HG03064 (cell line): ENCODE data around the gene ADGRG3.

Source experiments
- ATAC-seq: cut with Tn5 transposase; IDR thresholded peaks from one replicate; pipeline ENCODE4 v1.9.1; 2021; ENCODE audit warnings: low read depth; ENCODE audit not compliant: unreplicated experiment

ADGRG3 gene

GRCh38 chr16:57694231-57694724 is 26.2 kb downstream of the ADGRG3 start:
- ATAC-seq, result no peak

DNA sequence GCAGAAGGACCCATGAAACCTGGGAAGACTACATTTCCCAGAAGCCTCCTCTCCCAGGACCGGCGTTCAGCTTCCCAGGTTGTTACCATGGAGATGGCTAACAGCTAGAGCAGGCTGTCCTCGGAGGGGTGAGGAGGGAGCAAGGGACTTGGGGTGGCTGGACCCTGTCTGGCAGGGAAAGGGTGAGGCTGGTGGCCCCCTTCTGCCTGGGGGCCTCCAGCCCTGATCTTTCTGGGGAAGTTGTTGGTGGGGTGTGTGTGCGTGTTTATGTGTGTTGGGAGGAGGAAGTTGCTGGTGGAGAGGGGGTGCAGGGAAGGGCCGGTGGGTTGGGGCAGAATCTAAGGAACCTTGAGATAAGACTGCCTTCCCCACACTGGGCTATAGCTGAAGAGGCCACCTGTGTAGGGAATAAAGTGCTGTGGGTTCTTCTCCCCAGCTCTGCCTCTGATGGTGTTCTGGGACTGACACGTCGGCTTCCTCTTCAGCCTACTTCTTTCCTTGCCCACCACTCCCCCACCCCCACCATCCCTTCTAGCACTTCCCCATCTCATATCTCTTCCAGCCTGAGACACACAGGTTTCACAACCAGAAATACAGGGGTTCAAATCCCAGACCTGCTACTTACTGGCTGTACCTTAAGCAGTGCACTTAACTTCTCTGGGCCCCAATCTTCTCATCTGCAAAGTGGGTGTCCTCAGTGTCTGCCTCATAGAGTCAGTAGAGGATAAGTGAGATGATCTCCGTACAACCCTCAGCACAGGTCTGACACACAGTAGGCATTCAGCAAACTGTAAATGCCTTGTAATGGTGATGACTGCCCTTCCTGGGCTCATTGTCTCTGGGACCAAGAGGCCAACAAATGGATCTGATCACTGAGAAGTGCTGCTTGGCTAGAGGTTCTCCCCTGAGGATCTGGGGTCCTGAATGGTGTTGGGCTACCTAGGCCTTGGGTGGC is 26.9 kb downstream of the ADGRG3 start, which contains the start of gene DRC7:
DRC7 (plus strand) TSS at position 82 of the 955 bp plus-strand sequence. CDS start 3,144 bp downstream, outside the sequence.
- no peak for ATAC-seq

GRCh38 chr16:57695680-57696069 is 27.6 kb downstream of the ADGRG3 start:
- no peak for ATAC-seq

GRCh38 chr16:57696240-57696639 is 28.1 kb downstream of the ADGRG3 start:
- ATAC-seq, result no peak

DNA sequence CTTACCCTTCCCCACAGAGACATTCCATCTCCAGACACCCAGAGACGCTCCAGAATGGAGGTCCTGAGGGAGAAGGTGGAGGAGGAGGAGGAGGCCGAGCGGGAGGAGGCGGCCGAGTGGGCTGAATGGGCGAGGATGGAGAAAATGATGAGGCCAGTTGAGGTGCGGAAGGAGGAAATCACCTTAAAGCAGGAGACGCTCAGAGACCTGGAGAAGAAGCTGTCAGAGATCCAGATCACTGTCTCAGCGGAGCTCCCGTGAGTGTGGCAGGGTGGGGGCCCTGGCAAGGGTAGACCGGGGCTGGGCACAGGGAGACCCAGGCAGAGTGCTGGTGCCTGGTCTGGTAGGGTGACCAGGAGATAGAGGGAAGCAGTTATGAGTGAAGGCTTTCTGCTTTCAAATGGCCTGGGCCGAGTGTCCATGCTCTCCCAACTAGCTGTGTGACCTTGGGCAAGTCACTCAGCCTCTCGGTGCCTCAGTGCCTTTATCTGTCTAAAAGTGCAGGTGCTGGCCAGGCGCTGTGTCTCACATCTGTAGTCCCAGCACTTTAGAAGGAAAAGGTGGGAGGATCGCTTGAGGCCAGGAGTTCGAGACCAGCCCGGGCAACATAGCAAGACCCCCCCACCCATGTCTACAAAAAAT is 29.9 kb downstream of the ADGRG3 start:
- no peak for ATAC-seq

DNA sequence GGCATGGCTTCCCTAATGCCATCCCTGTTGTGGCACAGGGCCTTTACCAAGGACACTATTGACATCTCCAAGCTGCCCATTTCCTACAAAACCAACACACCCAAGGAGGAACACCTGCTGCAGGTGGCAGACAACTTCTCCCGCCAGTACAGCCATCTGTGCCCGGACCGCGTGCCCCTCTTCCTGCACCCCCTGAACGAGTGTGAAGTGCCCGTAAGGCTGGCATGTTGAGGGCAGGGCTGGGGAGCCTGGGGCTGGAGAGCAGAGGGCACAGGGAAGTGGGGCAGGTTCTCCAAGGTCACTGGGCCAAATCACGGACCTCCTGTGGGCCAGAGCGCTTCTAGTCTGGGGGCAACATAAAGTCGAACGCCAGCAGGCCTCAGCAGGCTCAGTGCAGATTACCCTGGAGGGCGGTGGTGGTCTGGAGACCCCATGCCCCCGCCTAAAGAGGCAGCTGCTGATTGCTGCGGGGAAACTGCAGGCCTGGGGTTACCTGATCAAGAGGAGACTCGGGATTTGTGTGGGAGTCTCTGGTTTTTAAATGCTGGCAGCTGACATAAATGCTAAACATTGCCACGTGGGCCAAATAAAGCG is 30.8 kb downstream of the ADGRG3 start:
- no peak for ATAC-seq

DNA sequence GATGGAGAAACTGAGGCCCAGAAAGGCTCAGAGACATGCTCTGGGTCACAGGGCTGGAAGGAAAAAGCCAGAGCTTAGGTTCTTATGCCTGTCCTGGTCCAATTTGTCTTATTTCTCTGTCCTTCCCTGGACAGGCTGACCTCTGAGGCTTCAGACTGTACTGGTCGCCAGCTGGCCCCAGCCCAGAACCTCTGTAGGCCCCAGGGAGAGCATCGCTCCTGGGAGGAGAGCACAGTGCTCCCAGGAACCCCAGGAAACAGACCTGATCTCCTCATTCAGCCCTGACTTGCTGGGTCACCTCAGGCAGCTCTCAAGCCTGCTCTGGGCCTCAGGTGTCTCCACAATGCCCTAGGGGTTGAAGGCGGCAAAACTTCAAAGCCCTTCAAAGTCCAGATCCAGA is 31.4 kb downstream of the ADGRG3 start:
- no peak for ATAC-seq

DNA sequence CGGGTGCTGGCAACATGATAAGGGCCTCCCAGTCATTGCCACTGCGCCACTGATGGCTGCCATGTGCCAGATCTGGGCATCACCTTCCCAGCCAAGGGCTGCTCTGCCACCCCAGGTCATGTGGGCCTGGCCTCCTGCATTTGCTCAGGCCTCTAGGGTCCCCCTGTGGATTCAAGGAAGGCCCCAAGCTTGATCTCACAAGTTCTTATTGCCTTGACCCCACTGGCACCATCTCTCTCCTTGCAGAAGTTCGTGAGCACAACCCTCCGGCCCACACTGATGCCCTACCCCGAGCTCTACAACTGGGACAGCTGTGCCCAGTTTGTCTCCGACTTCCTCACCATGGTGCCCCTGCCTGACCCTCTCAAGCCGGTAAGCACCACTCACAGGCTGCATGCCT is 31.8 kb downstream of the ADGRG3 start:
- no peak for ATAC-seq

DNA sequence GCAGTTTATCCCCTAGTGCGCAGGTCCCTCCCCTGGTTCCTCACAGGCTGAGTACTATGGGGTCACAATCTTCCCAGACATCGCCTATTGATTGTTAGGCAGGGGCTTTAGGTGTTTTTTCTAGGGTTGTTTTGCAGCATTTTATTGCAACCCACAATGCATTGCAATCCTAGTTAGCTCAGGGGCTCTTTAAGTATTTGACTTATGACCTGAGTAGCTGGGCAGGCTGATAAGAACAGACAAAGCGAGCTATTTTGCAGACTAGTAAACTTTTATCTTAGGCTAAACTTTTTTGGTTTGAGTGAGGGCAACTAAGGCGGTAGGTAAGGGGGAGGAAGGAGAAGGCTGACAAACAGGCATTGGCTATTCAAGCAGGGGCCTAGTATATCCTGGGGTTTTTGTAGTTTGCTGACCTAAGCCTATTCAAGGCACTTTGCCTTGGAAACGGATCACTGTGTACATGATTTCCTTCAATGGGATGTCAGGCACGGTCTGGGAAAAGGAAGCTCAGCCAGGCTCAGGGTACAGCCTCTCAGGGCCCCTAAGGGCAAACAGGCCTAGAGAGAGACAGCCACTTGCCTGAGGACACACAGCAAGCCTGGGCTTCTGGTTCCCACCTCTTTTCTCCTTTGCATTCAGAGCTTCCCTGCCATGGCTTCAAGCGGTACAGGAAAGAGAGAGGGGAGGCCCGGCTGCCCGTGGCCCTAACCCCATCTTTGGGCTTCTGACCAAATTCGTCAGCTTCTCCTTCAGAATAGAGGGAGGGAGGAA is 32.9 kb downstream of the ADGRG3 start:
- no peak for ATAC-seq

- ATAC-seq, result no peak
Observed at GRCh38 chr16:57701759-57702371, 33.8 kb downstream of the ADGRG3 start.

DNA sequence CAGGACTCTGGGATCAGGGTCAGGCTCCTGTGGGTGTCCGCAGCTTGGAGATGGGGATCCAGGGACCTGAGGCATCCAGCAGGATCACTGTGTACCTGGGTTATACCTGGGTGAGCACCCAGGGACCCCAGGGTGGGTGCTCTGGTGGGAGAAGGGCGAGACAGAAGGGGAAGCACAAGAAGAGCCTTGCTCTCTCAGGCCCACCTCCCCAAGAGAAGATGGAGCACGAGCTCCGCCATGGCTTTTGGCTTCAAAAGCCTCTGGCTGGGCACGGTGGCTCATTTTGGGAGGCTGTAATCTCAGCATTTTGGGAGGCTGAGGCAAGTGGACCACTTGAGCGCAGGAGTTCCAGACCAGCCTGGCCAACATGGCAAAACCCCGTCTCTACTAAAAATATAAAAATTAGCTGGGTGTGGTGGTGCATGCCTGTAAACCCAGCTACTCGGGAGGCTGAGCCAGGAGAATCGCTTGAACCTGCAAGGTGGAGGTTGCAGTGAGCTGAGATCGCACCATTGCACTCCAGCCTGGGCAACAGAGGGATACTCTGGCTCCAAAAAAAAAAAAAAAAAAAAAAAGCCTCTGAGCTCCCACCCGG is 35.4 kb downstream of the ADGRG3 start:
- ATAC-seq, result no peak

- ATAC-seq, result no peak
Observed at GRCh38 chr16:57704011-57704904, 36.2 kb downstream of the ADGRG3 start.

- no peak for ATAC-seq
Observed at GRCh38 chr16:57704905-57705852, 37.1 kb downstream of the ADGRG3 start.

DNA sequence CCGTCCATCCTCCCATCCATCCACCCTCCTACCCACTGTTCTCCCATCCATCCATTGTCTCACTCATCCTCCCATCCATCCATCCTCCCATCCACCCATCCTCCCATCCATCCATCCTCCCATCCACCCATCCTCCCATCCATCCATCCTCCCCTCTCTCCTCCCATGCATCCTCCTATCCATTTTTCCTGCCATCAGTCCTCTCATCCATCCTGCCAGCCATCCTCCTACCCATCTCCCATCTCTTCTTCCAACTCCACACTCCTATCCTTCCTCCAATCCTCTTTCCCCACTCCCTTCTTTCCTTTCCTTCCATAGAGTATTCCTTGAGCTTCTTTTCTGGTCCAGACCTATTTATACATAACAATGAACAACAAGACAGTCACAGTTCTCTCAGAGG is 38.6 kb downstream of the ADGRG3 start:
- no peak for ATAC-seq

DNA sequence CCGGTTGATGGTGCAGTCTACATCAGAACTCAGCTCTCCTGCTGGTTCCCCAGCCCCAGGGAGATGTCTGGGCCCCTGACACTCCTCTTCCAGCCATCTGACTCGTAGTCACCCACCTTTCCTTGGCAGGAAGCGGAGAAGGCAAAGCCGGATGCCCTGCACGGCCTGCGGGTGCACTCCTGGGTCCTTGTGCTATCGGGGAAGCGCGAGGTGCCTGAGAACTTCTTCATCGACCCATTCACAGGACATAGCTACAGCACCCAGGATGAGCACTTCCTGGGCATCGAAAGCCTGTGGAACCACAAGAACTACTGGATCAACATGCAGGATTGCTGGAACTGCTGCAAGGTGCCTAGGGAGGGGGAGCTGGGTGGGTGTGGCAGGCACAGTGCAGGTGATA is 39.2 kb downstream of the ADGRG3 start:
- no peak for ATAC-seq

- ATAC-seq, result no peak
Observed at GRCh38 chr16:57708168-57708567, 40.1 kb downstream of the ADGRG3 start.

- ATAC-seq, result no peak
Observed at GRCh38 chr16:57709663-57710062, 41.6 kb downstream of the ADGRG3 start.

GRCh38 chr16:57711346-57711745 is 43.2 kb downstream of the ADGRG3 start:
- no peak for ATAC-seq
